GM18505 (cell line): ENCODE results near the gene TCEAL5.
A peak's percentile ranks its signal among the peaks of the same experiment; 100 is the strongest.
"Not testable (repeated sequence)": the region's sequence is repeated elsewhere in the genome, so short reads cannot be mapped to it uniquely, and the experiment has no call there.

Experiments
- ATAC-seq: cut with Tn5 transposase; IDR thresholded peaks from one replicate; pipeline ENCODE4 v1.9.1; 2021; ENCODE audit not compliant: unreplicated experiment
- POLR2A ChIP-seq: IDR thresholded peaks from 4 replicates; pipeline ENCODE4 v1.6.1; 2011; ENCODE audit warnings: borderline replicate concordance; ENCODE audit not compliant: insufficient read depth, insufficient read length; ENCODE audit errors: extremely low read depth

Gene TCEAL5

GRCh38 chrX:103276581-103277002 lies at the start of gene TCEAL5:
TCEAL5 (minus strand) TSS chrX:103276750; CDS start chrX:103274563, 2,187 bp downstream.
- no peak for ATAC-seq
- TF ChIP-seq POLR2A = no peak

GRCh38 chrX:103311399-103311780 lies 34.8 kb upstream of the TCEAL5 start:
- TF ChIP-seq POLR2A = no peak
- ATAC-seq = no peak

GRCh38 chrX:103310555-103311398 lies 34.2 kb upstream of the TCEAL5 start, which contains the start of gene BEX2:
BEX2 (minus strand) TSS chrX:103310990; CDS start chrX:103309976, 1,014 bp downstream.
- TF ChIP-seq POLR2A = no peak
- peak; percentile 97 for ATAC-seq

- no peak for TF ChIP-seq POLR2A
- ATAC-seq = peak; percentile 2
These were observed 33.5 kb upstream of the TCEAL5 start for GRCh38 chrX:103309860-103310554.

GRCh38 chrX:103305666-103306065 lies 29.1 kb upstream of the TCEAL5 start:
- ATAC-seq = not testable (repeated sequence)

- TF ChIP-seq POLR2A = no peak
- ATAC-seq = no peak
These were observed 28.2 kb upstream of the TCEAL5 start for GRCh38 chrX:103304705-103305104.

- ATAC-seq = no peak
- no peak for TF ChIP-seq POLR2A
These were observed 16.6 kb upstream of the TCEAL5 start for GRCh38 chrX:103293118-103293517.

GRCh38 chrX:103279624-103280023 lies 3.1 kb upstream of the TCEAL5 start:
- ATAC-seq = no peak
- TF ChIP-seq POLR2A = no peak

GRCh38 chrX:103275947-103276567 lies 493 bp downstream of the TCEAL5 start:
- TF ChIP-seq POLR2A = no peak
- ATAC-seq = no peak

GRCh38 chrX:103274284-103274683 lies 2.3 kb downstream of the TCEAL5 start:
- no peak for ATAC-seq
- no peak for TF ChIP-seq POLR2A

- TF ChIP-seq POLR2A = no peak
- no peak for ATAC-seq
These were observed 18.3 kb downstream of the TCEAL5 start for GRCh38 chrX:103258275-103258674.

GRCh38 chrX:103256651-103257050 lies 19.9 kb downstream of the TCEAL5 start:
- no peak for ATAC-seq

GRCh38 chrX:103254921-103255493 lies 21.5 kb downstream of the TCEAL5 start, which contains the start of gene TCEAL8:
TCEAL8 (minus strand) TSS chrX:103255155; CDS start chrX:103253979, 1,176 bp downstream.
- ATAC-seq = peak; percentile 91

More at GRCh38 chrX:103256651-103257050, 19.9 kb downstream of the TCEAL5 start:
- no peak for TF ChIP-seq POLR2A

More at GRCh38 chrX:103254921-103255493, 21.5 kb downstream of the TCEAL5 start, which contains the start of gene TCEAL8:
- TF ChIP-seq POLR2A = peak; percentile 46
